ENCODE data around the gene ZNF609.

The ZNF609 gene

DNA sequence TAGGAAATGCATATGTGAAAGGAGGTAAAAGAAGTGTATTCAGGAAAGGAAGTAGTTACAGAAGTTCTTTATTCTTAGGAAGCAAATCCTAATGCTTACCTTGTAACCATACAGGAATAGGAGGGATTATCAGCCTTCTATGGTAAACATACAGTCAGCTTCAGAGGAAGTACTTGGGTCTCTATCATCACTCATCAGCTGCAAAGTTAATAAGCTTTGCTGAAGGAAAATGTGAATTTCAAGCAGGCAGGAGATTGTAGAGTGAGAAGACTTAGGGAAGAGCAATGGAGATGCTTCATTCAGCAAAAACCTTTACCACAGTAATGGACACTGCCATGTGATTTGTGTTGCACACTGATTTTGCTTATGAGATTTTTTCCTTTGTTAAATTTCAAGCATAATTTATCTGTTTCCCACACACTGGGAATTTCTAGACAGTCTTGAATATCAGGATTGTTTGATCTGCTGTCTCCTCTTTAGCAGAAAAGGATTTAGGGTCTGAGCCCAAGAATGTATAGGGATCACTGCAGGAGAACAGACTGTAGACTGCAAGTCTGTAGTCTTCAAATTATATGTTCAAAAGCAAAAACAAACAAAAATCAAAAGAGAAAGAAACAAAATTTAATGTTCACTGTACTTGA lies 150.8 kb downstream of the ZNF609 start:
- Histone ChIP-seq H3K27me3 (ENCODE audit: control insufficient read depth, insufficient read depth, low read length) (no peaks in the 10 kb centered on the region), H3K36me3 (ENCODE audit: control insufficient read depth, insufficient read depth, low read length) (no peaks in the 10 kb centered on the region), H3K4me1 (ENCODE audit: control insufficient read depth, insufficient read depth, low read length) (peaks cover 7% of the 10 kb centered on the region), H3K9ac (ENCODE audit: low read length) (no peak overlapping the region), H3K4me3 (ENCODE audit: low read length) (no peak overlapping the region), H3K9me3 (ENCODE audit: control insufficient read depth, low read length) (no peaks in the 10 kb centered on the region)

- Histone ChIP-seq H3K36me3 (ENCODE audit: control insufficient read depth, insufficient read depth, low read length) (no peaks in the 10 kb centered on the region), H3K9me3 (ENCODE audit: control insufficient read depth, low read length) (no peaks in the 10 kb centered on the region), H3K4me3 (ENCODE audit: low read length) (no peak overlapping the region), H3K27me3 (ENCODE audit: control insufficient read depth, insufficient read depth, low read length) (no peaks in the 10 kb centered on the region), H3K4me1 (ENCODE audit: control insufficient read depth, insufficient read depth, low read length) (peaks cover 11% of the 10 kb centered on the region), H3K9ac (ENCODE audit: low read length) (no peak overlapping the region)
Measured at GRCh38 chr15:64614519-64614918, 154.1 kb downstream of the ZNF609 start.

GRCh38 chr15:64617727-64618126 lies 157.3 kb downstream of the ZNF609 start:
- Histone ChIP-seq H3K27me3 (ENCODE audit: control insufficient read depth, insufficient read depth, low read length) (no peaks in the 10 kb centered on the region), H3K36me3 (ENCODE audit: control insufficient read depth, insufficient read depth, low read length) (no peaks in the 10 kb centered on the region), H3K4me1 (ENCODE audit: control insufficient read depth, insufficient read depth, low read length) (peaks cover 22% of the 10 kb centered on the region), H3K9me3 (ENCODE audit: control insufficient read depth, low read length) (no peaks in the 10 kb centered on the region), H3K9ac (ENCODE audit: low read length) (no peak overlapping the region), H3K4me3 (ENCODE audit: low read length) (no peak overlapping the region)

- H3K36me3 ChIP-seq (ENCODE audit: control insufficient read depth, insufficient read depth, low read length) = no peaks in the 10 kb centered on the region
- H3K27me3 ChIP-seq (ENCODE audit: control insufficient read depth, insufficient read depth, low read length) = no peaks in the 10 kb centered on the region
- no peak overlapping the region for H3K9ac ChIP-seq (ENCODE audit: low read length)
- no peak overlapping the region for H3K4me3 ChIP-seq (ENCODE audit: low read length)
- H3K9me3 ChIP-seq (ENCODE audit: control insufficient read depth, low read length) = no peaks in the 10 kb centered on the region
- H3K4me1 ChIP-seq (ENCODE audit: control insufficient read depth, insufficient read depth, low read length) = peaks cover 22% of the 10 kb centered on the region
Measured at GRCh38 chr15:64618138-64618537, 157.8 kb downstream of the ZNF609 start.

GRCh38 chr15:64618540-64618939 lies 158.2 kb downstream of the ZNF609 start:
- Histone ChIP-seq H3K4me1 (ENCODE audit: control insufficient read depth, insufficient read depth, low read length) (peaks cover 22% of the 10 kb centered on the region), H3K9me3 (ENCODE audit: control insufficient read depth, low read length) (no peaks in the 10 kb centered on the region), H3K27me3 (ENCODE audit: control insufficient read depth, insufficient read depth, low read length) (no peaks in the 10 kb centered on the region), H3K36me3 (ENCODE audit: control insufficient read depth, insufficient read depth, low read length) (no peaks in the 10 kb centered on the region), H3K4me3 (ENCODE audit: low read length) (no peak overlapping the region), H3K9ac (ENCODE audit: low read length) (no peak overlapping the region)

- H3K36me3 ChIP-seq (ENCODE audit: control insufficient read depth, insufficient read depth, low read length) = no peaks in the 10 kb centered on the region
- no peaks in the 10 kb centered on the region for H3K9me3 ChIP-seq (ENCODE audit: control insufficient read depth, low read length)
- H3K27me3 ChIP-seq (ENCODE audit: control insufficient read depth, insufficient read depth, low read length) = no peaks in the 10 kb centered on the region
- no peak overlapping the region for H3K9ac ChIP-seq (ENCODE audit: low read length)
- no peak overlapping the region for H3K4me3 ChIP-seq (ENCODE audit: low read length)
- peaks cover 22% of the 10 kb centered on the region for H3K4me1 ChIP-seq (ENCODE audit: control insufficient read depth, insufficient read depth, low read length)
Measured at GRCh38 chr15:64619880-64620839, 159.8 kb downstream of the ZNF609 start.

GRCh38 chr15:64621056-64621455 lies 160.7 kb downstream of the ZNF609 start:
- Histone ChIP-seq H3K4me3 (ENCODE audit: low read length) (no peak overlapping the region), H3K4me1 (ENCODE audit: control insufficient read depth, insufficient read depth, low read length) (peaks cover 22% of the 10 kb centered on the region), H3K27me3 (ENCODE audit: control insufficient read depth, insufficient read depth, low read length) (no peaks in the 10 kb centered on the region)

GRCh38 chr15:64622410-64623260 lies 162.3 kb downstream of the ZNF609 start:
- H3K9ac ChIP-seq (ENCODE audit: low read length) = no peak overlapping the region
- no peaks in the 10 kb centered on the region for H3K27me3 ChIP-seq (ENCODE audit: control insufficient read depth, insufficient read depth, low read length)
- peaks cover 22% of the 10 kb centered on the region for H3K4me1 ChIP-seq (ENCODE audit: control insufficient read depth, insufficient read depth, low read length)

More at GRCh38 chr15:64621056-64621455, 160.7 kb downstream of the ZNF609 start:
- no peaks in the 10 kb centered on the region for H3K36me3 ChIP-seq (ENCODE audit: control insufficient read depth, insufficient read depth, low read length)
- no peak overlapping the region for H3K9ac ChIP-seq (ENCODE audit: low read length)
- no peaks in the 10 kb centered on the region for H3K9me3 ChIP-seq (ENCODE audit: control insufficient read depth, low read length)

GRCh38 chr15:64623347-64623996 lies 163.1 kb downstream of the ZNF609 start:
- H3K4me3 ChIP-seq (ENCODE audit: low read length) = no peak overlapping the region
- no peaks in the 10 kb centered on the region for H3K9me3 ChIP-seq (ENCODE audit: control insufficient read depth, low read length)
- H3K36me3 ChIP-seq (ENCODE audit: control insufficient read depth, insufficient read depth, low read length) = no peaks in the 10 kb centered on the region
- peaks cover 22% of the 10 kb centered on the region for H3K4me1 ChIP-seq (ENCODE audit: control insufficient read depth, insufficient read depth, low read length)
- no peaks in the 10 kb centered on the region for H3K27me3 ChIP-seq (ENCODE audit: control insufficient read depth, insufficient read depth, low read length)
- no peak overlapping the region for H3K9ac ChIP-seq (ENCODE audit: low read length)

More at GRCh38 chr15:64622410-64623260, 162.3 kb downstream of the ZNF609 start:
- H3K36me3 ChIP-seq (ENCODE audit: control insufficient read depth, insufficient read depth, low read length) = no peaks in the 10 kb centered on the region
- H3K4me3 ChIP-seq (ENCODE audit: low read length) = no peak overlapping the region
- H3K9me3 ChIP-seq (ENCODE audit: control insufficient read depth, low read length) = no peaks in the 10 kb centered on the region

GRCh38 chr15:64624242-64624641 lies 163.9 kb downstream of the ZNF609 start:
- H3K9ac ChIP-seq (ENCODE audit: low read length) = no peak overlapping the region
- H3K36me3 ChIP-seq (ENCODE audit: control insufficient read depth, insufficient read depth, low read length) = no peaks in the 10 kb centered on the region
- no peak overlapping the region for H3K4me3 ChIP-seq (ENCODE audit: low read length)
- H3K9me3 ChIP-seq (ENCODE audit: control insufficient read depth, low read length) = no peaks in the 10 kb centered on the region
- peaks cover 20% of the 10 kb centered on the region for H3K4me1 ChIP-seq (ENCODE audit: control insufficient read depth, insufficient read depth, low read length)
- H3K27me3 ChIP-seq (ENCODE audit: control insufficient read depth, insufficient read depth, low read length) = no peaks in the 10 kb centered on the region

GRCh38 chr15:64629063-64629462 lies 168.7 kb downstream of the ZNF609 start:
- Histone ChIP-seq H3K36me3 (ENCODE audit: control insufficient read depth, insufficient read depth, low read length) (no peaks in the 10 kb centered on the region), H3K9me3 (ENCODE audit: control insufficient read depth, low read length) (no peaks in the 10 kb centered on the region), H3K4me3 (ENCODE audit: low read length) (no peak overlapping the region), H3K27me3 (ENCODE audit: control insufficient read depth, insufficient read depth, low read length) (no peaks in the 10 kb centered on the region), H3K4me1 (ENCODE audit: control insufficient read depth, insufficient read depth, low read length) (peaks cover 16% of the 10 kb centered on the region), H3K9ac (ENCODE audit: low read length) (no peak overlapping the region)
